Psoas muscle (tissue), 8 donors: Measurements from ENCODE around the gene MYBPHL. TPM values are rescaled to one million over a fixed set of nuclear protein-coding genes. Genes with fewer than 3 reads are reported as not detected.
"Not testable (repeated sequence)": the region's sequence is repeated elsewhere in the genome, so short reads cannot be mapped to it uniquely, and the experiment has no call there.

ENCODE experiments used
- ATAC-seq, 4 donors: fragments of 200-7000 bp; cut with Tn5 transposase; one replicate each; pipeline ENCODE4 v1.9.1; 2020; ENCODE audit warnings: moderate library complexity in 3 of 4, mild to moderate bottlenecking in 2 of 4
- DNase-seq, 2 donors: peaks; one replicate each; pipeline ENCODE4 v3.0.0-alpha.2; 2020
- H3K27ac ChIP-seq: fragments of 200-600 bp; one replicate; pipeline ENCODE4 v1.8.0; 2022
- H3K27me3 ChIP-seq, 3 donors: fragments of 200-600 bp in 1 of 3; one replicate each; pipeline versions ENCODE4 v1.6.1 to v1.8.0; 2013 to 2022; ENCODE audit warnings: low read length in 2 of 3, mild to moderate bottlenecking in 2 of 3, moderate library complexity in 1 of 3; ENCODE audit not compliant: insufficient read depth in 3 of 3
- H3K36me3 ChIP-seq, 2 donors: fragments of 200-600 bp in 1 of 2; one replicate each; pipeline versions ENCODE4 v1.6.1 to v1.8.0; 2013 to 2022; ENCODE audit warnings: low read depth in 1 of 2, mild to moderate bottlenecking in 1 of 2, moderate library complexity in 1 of 2; ENCODE audit not compliant: insufficient read depth in 1 of 2
- H3K4me1 ChIP-seq: fragments of 200-600 bp; one replicate; pipeline ENCODE4 v1.8.0; 2022
- H3K4me3 ChIP-seq: fragments of 200-600 bp; one replicate; pipeline ENCODE4 v1.8.0; 2022; ENCODE audit warnings: mild to moderate bottlenecking
- H3K9me3 ChIP-seq: fragments of 200-600 bp; one replicate; pipeline ENCODE4 v1.8.0; 2022
- WGBS, 3 donors: extraction: QIAGEN DNeasy Blood & Tissue Kit; methylation state at CpG; one replicate each; pipeline versions ENCODE4 v1.1.6 to v1.1.7; 2013; 5-methylcytosine and 5-hydroxymethylcytosine counted together
- intact Hi-C, 2 donors: fragments of 100-400 bp; cut with DNase I; formaldehyde crosslinking; loops; one replicate each; pipeline versions ENCODE4 v1.11.0 to v1.14.2; 2022
- polyA plus RNA-seq, 3 donors: library from polyadenylated mRNA; stranded (reverse); fragments of 200-250 nt; gene quantifications; one replicate each; pipeline ENCODE4 v1.2.3, GENCODE V29; 2013
- total RNA-seq, 4 donors: library from RNA; stranded (reverse); fragmentation: NEBNext Ultra II Directional in 2 of 4; extraction: Animal tissue kit (Norgen Biotek cat#: 25700) in 2 of 4; gene quantifications; one replicate each; pipeline versions ENCODE4 v1.2.1 to v1.2.4, GENCODE V29; 2021 to 2023
- TF ChIP-seq, protein P1 (sequence below): fragments of 200-600 bp; IDR thresholded peaks from one replicate; pipeline ENCODE4 v1.8.0; 2022; ENCODE audit warnings: antibody characterized with exemption
- donor health status: healthy with polysubstance abuse.
- donor health status: DM: no; HTN: no; CAD: no; lungs with moderate emphysema.
- donor health status: Bipolar disorder and iron deficiency.
- donor health status: healthy.
- donor health status: DM: yes; HTN: yes; CAD: no.
- donor health status: DM: no; HTN: no; CAD: no.
- donor health status: DM: no; HTN: no; CAD: no.
- donor health status: DM: yes; HTN: yes; CAD: no.

The MYBPHL gene
- total and polyA plus RNA-seq, 7 donors, result 0.17 to 2.2 (median 0.57) TPM; not detected in 1

GRCh38 chr1:109312978-109313775 lies 6.4 kb upstream of the MYBPHL start:
- peak in 1 of 2 donors; percentile 60 for DNase-seq
- WGBS, 3 donors, result 29 to 64% (median 48%) methylated on average over 12 of the region's 12 CpGs

GRCh38 chr1:109312246-109312645 lies 5.4 kb upstream of the MYBPHL start:
- intact Hi-C loops, result no loop called here
- DNase-seq (no peak), ATAC-seq (no peak)
- TF ChIP-seq, protein P1, sequence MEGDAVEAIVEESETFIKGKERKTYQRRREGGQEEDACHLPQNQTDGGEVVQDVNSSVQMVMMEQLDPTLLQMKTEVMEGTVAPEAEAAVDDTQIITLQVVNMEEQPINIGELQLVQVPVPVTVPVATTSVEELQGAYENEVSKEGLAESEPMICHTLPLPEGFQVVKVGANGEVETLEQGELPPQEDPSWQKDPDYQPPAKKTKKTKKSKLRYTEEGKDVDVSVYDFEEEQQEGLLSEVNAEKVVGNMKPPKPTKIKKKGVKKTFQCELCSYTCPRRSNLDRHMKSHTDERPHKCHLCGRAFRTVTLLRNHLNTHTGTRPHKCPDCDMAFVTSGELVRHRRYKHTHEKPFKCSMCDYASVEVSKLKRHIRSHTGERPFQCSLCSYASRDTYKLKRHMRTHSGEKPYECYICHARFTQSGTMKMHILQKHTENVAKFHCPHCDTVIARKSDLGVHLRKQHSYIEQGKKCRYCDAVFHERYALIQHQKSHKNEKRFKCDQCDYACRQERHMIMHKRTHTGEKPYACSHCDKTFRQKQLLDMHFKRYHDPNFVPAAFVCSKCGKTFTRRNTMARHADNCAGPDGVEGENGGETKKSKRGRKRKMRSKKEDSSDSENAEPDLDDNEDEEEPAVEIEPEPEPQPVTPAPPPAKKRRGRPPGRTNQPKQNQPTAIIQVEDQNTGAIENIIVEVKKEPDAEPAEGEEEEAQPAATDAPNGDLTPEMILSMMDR, result no peak
- no peaks in the 10 kb centered on the region for H3K27me3 ChIP-seq
- peaks cover 3 to 87% of the 10 kb centered on the region in 2 donors for H3K36me3 ChIP-seq
- no peak overlapping the region for H3K4me3 ChIP-seq
- WGBS, 3 donors, result 66 to 77% (median 67%) methylated on average over 2 of the region's 2 CpGs
- H3K27ac ChIP-seq, result no peak overlapping the region
- peaks cover 9% of the 10 kb centered on the region for H3K4me1 ChIP-seq
- no peaks in the 10 kb centered on the region for H3K9me3 ChIP-seq

More at GRCh38 chr1:109312978-109313775, 6.4 kb upstream of the MYBPHL start:
- TF ChIP-seq, protein P1, result no peak
- H3K9me3 ChIP-seq, result no peaks in the 10 kb centered on the region
- no peak overlapping the region for H3K4me3 ChIP-seq
- no peak overlapping the region for H3K27ac ChIP-seq
- H3K27me3 ChIP-seq, result no peaks in the 10 kb centered on the region
- intact Hi-C loops, result no loop called here
- no peaks in the 10 kb centered on the region for H3K4me1 ChIP-seq
- ATAC-seq, result peak; percentile 42 to 54 (median 49)
- peaks cover 3 to 96% of the 10 kb centered on the region in 2 donors for H3K36me3 ChIP-seq

- 73 to 81% (median 74%) methylated on average over 2 of the region's 2 CpGs for WGBS, 3 donors
- H3K9me3 ChIP-seq, result no peaks in the 10 kb centered on the region
- intact Hi-C loops, result no loop called here
Observed at GRCh38 chr1:109309347-109309746, 2.5 kb upstream of the MYBPHL start.

GRCh38 chr1:109307274-109308021 lies 637 bp upstream of the MYBPHL start:
- peak in 1 of 2 donors; percentile 76 for DNase-seq
- Histone ChIP-seq H3K27me3 (no peaks in the 10 kb centered on the region), H3K4me3 (no peak overlapping the region), H3K4me1 (peaks cover 11% of the 10 kb centered on the region), H3K27ac (peak overlapping the region; percentile 36), H3K9me3 (no peaks in the 10 kb centered on the region), H3K36me3 (peaks cover 0 to 39% of the 10 kb centered on the region in 2 donors)
- 39 to 51% (median 42%) methylated on average over 14 of the region's 14 CpGs for WGBS, 3 donors
- TF ChIP-seq, protein P1, result no peak
- peak; percentile 46 to 71 (median 64) for ATAC-seq
- intact Hi-C loops, result no loop called here

More at GRCh38 chr1:109309347-109309746, 2.5 kb upstream of the MYBPHL start:
- Histone ChIP-seq H3K27me3 (no peaks in the 10 kb centered on the region), H3K27ac (no peak overlapping the region), H3K36me3 (peaks cover 3 to 58% of the 10 kb centered on the region in 2 donors), H3K4me3 (no peak overlapping the region), H3K4me1 (peaks cover 11% of the 10 kb centered on the region)
- ATAC-seq (no peak), DNase-seq (no peak)
- TF ChIP-seq, protein P1, result no peak

DNA sequence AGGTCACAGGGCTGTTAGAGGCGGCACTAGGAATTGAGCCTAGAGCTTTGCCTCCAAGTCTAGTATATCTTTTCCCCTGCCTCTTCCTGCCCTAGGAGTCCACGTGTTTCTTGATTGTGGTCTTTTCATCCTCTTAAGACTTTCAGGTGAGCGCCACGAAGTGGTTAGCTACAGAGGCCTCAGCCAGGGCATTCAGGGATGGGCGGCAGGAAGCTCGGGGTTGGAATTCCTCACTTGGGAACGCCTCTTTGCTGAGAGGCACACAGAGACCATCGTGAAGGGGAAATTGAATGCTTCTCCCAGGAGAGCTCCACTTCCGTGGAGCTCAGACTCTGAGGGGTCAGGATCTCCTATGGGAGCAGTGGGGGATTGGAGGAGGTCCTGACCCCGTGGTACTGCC lies 820 bp downstream of the MYBPHL start:
- H3K4me3 ChIP-seq, result not testable (repeated sequence)
- WGBS, 3 donors, result 54 to 56% (median 55%) methylated on average over 10 of the region's 10 CpGs

More for the DNA sequence above, 820 bp downstream of the MYBPHL start:
- H3K27ac ChIP-seq, DNase-seq, ATAC-seq, H3K9me3 ChIP-seq, intact Hi-C loops, H3K27me3 ChIP-seq: not testable (repeated sequence)
- Histone ChIP-seq H3K36me3 (peaks cover 0 to 24% of the 10 kb centered on the region in 2 donors), H3K4me1 (peaks cover 11% of the 10 kb centered on the region)
